IMR-90 (cell line): ENCODE results near the gene MUC6. TPM values are rescaled to one million over a fixed set of nuclear protein-coding genes. Genes with fewer than 3 reads are reported as not detected.

Experiments used
- ATAC-seq: fragments of 200-7000 bp; cut with Tn5 transposase; 2 replicates; pipeline ENCODE4 v1.9.1; 2020; ENCODE audit warnings: low read depth, mild to moderate bottlenecking, moderate library complexity
- BruUV-seq: library from RNA; stranded (reverse); fragments of 400-500 nt; replicated peaks from 2 replicates; lab custom pipeline; 2021; lab: Mats Ljungman, UMichigan
- CTCF ChIA-PET: fragments of 300-600 bp; formaldehyde crosslinking; extraction: SDS; loops from one replicate; lab custom pipeline; 2021; ENCODE audit warnings: antibody characterized with exemption; lab: Yijun Ruan, JAX
- POLR2A ChIA-PET: fragments of 300-600 bp; sonication (Branson Sonifier 250); formaldehyde crosslinking; loops from one replicate; lab custom pipeline; 2022; ENCODE audit warnings: antibody characterized with exemption; ENCODE audit not compliant: unreplicated experiment; lab: Charles Lee
- DNase-seq: peaks from one replicate; pipeline ENCODE4 v3.0.0; 2013
- H2AFZ ChIP-seq: replicated peaks from 2 replicates; pipeline ENCODE3; 2013; ENCODE audit warnings: low read length, mild to moderate bottlenecking; ENCODE audit not compliant: poor library complexity
- H2AK5ac ChIP-seq: 2 replicates; pipeline ENCODE4 v1.6.1; 2013; ENCODE audit warnings: low read depth, low read length, inconsistent platforms
- H2AK9ac ChIP-seq: replicated peaks from 2 replicates; pipeline ENCODE3; 2013; ENCODE audit warnings: mild to moderate bottlenecking, low read depth, low read length, moderate library complexity; ENCODE audit not compliant: poor library complexity
- H2BK120ac ChIP-seq: 2 replicates; pipeline ENCODE4 v1.6.1; 2013; ENCODE audit warnings: low read depth, low read length, inconsistent platforms
- H2BK15ac ChIP-seq: 3 replicates; pipeline ENCODE4 v1.6.1; 2013; ENCODE audit warnings: low read depth, low read length, inconsistent platforms
- H2BK20ac ChIP-seq: 2 replicates; pipeline ENCODE4 v1.6.1; 2013; ENCODE audit warnings: low read depth, mild to moderate bottlenecking, inconsistent platforms, low read length, moderate library complexity
- H2BK5ac ChIP-seq: 2 replicates; pipeline ENCODE4 v1.6.1; 2013; ENCODE audit warnings: mild to moderate bottlenecking, low read depth, low read length, inconsistent platforms; ENCODE audit not compliant: poor library complexity, severe bottlenecking
- H3K14ac ChIP-seq: replicated peaks from 2 replicates; pipeline ENCODE4 v1.6.1; 2013; ENCODE audit warnings: low read depth, low read length, inconsistent platforms
- H3K18ac ChIP-seq: 2 replicates; pipeline ENCODE4 v1.6.1; 2013; ENCODE audit warnings: low read depth, low read length, control low read depth
- H3K23ac ChIP-seq: 2 replicates; pipeline ENCODE4 v1.6.1; 2013; ENCODE audit warnings: low read depth, low read length, inconsistent platforms
- H3K27ac ChIP-seq: 2 replicates; pipeline ENCODE4 v1.5.1; 2013; ENCODE audit warnings: mild to moderate bottlenecking, control low read depth, low read length; ENCODE audit not compliant: insufficient read depth
- H3K27me3 ChIP-seq: 2 replicates; pipeline ENCODE4 v1.6.1; 2013; ENCODE audit warnings: low read length; ENCODE audit not compliant: control insufficient read depth, insufficient read depth
- H3K36me3 ChIP-seq: 2 replicates; pipeline ENCODE4 v1.6.1; 2013; ENCODE audit warnings: low read length, mixed read lengths; ENCODE audit not compliant: control insufficient read depth, insufficient read depth
- H3K4ac ChIP-seq: 2 replicates; pipeline ENCODE4 v1.6.1; 2013; ENCODE audit warnings: low read depth, low read length, inconsistent platforms
- H3K4me1 ChIP-seq: 2 replicates; pipeline ENCODE4 v1.6.1; 2013; ENCODE audit warnings: low read length, mixed read lengths; ENCODE audit not compliant: control insufficient read depth, insufficient read depth
- H3K4me2 ChIP-seq: 2 replicates; pipeline ENCODE4 v1.6.1; 2013; ENCODE audit warnings: low read depth, mild to moderate bottlenecking, control low read depth, low read length, moderate library complexity
- H3K4me3 ChIP-seq: 2 replicates; pipeline ENCODE4 v1.5.1; 2013; ENCODE audit warnings: low read depth, mild to moderate bottlenecking, control low read depth, low read length, moderate library complexity; ENCODE audit not compliant: insufficient read depth
- H3K56ac ChIP-seq: 2 replicates; pipeline ENCODE4 v1.6.1; 2013; ENCODE audit warnings: low read length, inconsistent platforms; ENCODE audit not compliant: insufficient read depth; ENCODE audit errors: extremely low read depth
- H3K79me1 ChIP-seq, 2 experiments: 2 replicates each; pipeline ENCODE4 v1.6.1; 2013; ENCODE audit warnings: low read length in 2 of 2, inconsistent platforms in 1 of 2, low read depth in 1 of 2
- H3K9ac ChIP-seq: 2 replicates; pipeline ENCODE4 v1.6.1; 2013; ENCODE audit warnings: low read depth, low read length, control low read depth
- H3K9me1 ChIP-seq: 2 replicates; pipeline ENCODE4 v1.6.1; 2013; ENCODE audit warnings: low read length, inconsistent platforms; ENCODE audit not compliant: insufficient read depth
- H3K9me3 ChIP-seq: 2 replicates; pipeline ENCODE4 v1.6.1; 2013; ENCODE audit warnings: low read length; ENCODE audit not compliant: control insufficient read depth, insufficient read depth
- H4K20me1 ChIP-seq: 2 replicates; pipeline ENCODE4 v1.6.1; 2013; ENCODE audit warnings: low read length, inconsistent platforms; ENCODE audit not compliant: insufficient read depth
- H4K5ac ChIP-seq: 2 replicates; pipeline ENCODE4 v1.6.1; 2013; ENCODE audit warnings: mild to moderate bottlenecking, low read depth, low read length, control low read depth
- H4K8ac ChIP-seq, 2 experiments: 2 replicates each; pipeline ENCODE4 v1.6.1; 2013; ENCODE audit warnings: low read depth in 2 of 2, low read length in 2 of 2, control low read depth in 1 of 2, inconsistent platforms in 1 of 2
- H4K91ac ChIP-seq: 2 replicates; pipeline ENCODE4 v1.6.1; 2013; ENCODE audit warnings: low read depth, low read length, inconsistent platforms; ENCODE audit not compliant: insufficient read depth
- BHLHE40 ChIP-seq: fragments of 150-350 bp; IDR thresholded peaks from 2 replicates; pipeline ENCODE4 v1.6.1; 2016; ENCODE audit warnings: mild to moderate bottlenecking, low read depth, low read length
- CEBPB ChIP-seq: IDR thresholded peaks from 2 replicates; pipeline ENCODE4 v1.6.1; 2012; ENCODE audit warnings: low read depth, low read length, improper control_type of control experiment
- CHD1 ChIP-seq: IDR thresholded peaks from 2 replicates; pipeline ENCODE4 v1.6.1; 2012; ENCODE audit warnings: low read depth, low read length, improper control_type of control experiment
- CTCF ChIP-seq: conservative IDR thresholded peaks from 2 replicates; pipeline ENCODE4 v1.5.1; 2012; ENCODE audit warnings: mild to moderate bottlenecking, low read depth, low read length, improper control_type of control experiment
- ELK1 ChIP-seq: fragments of 150-350 bp; IDR thresholded peaks from 2 replicates; pipeline ENCODE4 v1.6.1; 2016; ENCODE audit warnings: low read depth, mild to moderate bottlenecking, low read length, moderate library complexity, borderline replicate concordance
- FOS ChIP-seq: fragments of 150-350 bp; IDR thresholded peaks from 2 replicates; pipeline ENCODE4 v1.6.1; 2016; ENCODE audit warnings: low read depth, low read length
- MAFK ChIP-seq: IDR thresholded peaks from 2 replicates; pipeline ENCODE4 v1.6.1; 2012; ENCODE audit warnings: low read depth, low read length, improper control_type of control experiment
- MAZ ChIP-seq: IDR thresholded peaks from 2 replicates; pipeline ENCODE4 v1.6.1; 2012; ENCODE audit warnings: low read depth, mild to moderate bottlenecking, low read length, improper control_type of control experiment, moderate library complexity, borderline replicate concordance
- MXI1 ChIP-seq: IDR thresholded peaks from 2 replicates; pipeline ENCODE4 v1.6.1; 2012; ENCODE audit warnings: low read depth, mild to moderate bottlenecking, low read length, moderate library complexity, borderline replicate concordance
- NFE2L2 ChIP-seq: fragments of 150-350 bp; IDR thresholded peaks from 2 replicates; pipeline ENCODE4 v1.6.1; 2016; ENCODE audit warnings: low read depth, mild to moderate bottlenecking, low read length
- POLR2A ChIP-seq: IDR thresholded peaks from 2 replicates; pipeline ENCODE4 v1.6.1; 2012; ENCODE audit warnings: mild to moderate bottlenecking, low read depth, low read length
- RAD21 ChIP-seq: IDR thresholded peaks from 2 replicates; pipeline ENCODE4 v1.6.1; 2012; ENCODE audit warnings: low read length, improper control_type of control experiment
- RCOR1 ChIP-seq: IDR thresholded peaks from 2 replicates; pipeline ENCODE4 v1.6.1; 2012; ENCODE audit warnings: mild to moderate bottlenecking, low read length, improper control_type of control experiment; ENCODE audit not compliant: insufficient replicate concordance
- RFX5 ChIP-seq: IDR thresholded peaks from 2 replicates; pipeline ENCODE4 v1.8.0; 2012; ENCODE audit warnings: low read depth, mild to moderate bottlenecking, low read length, moderate library complexity
- SMC3 ChIP-seq: fragments of 150-350 bp; IDR thresholded peaks from 2 replicates; pipeline ENCODE4 v1.6.1; 2016; ENCODE audit warnings: low read depth, mild to moderate bottlenecking, antibody characterized with exemption, low read length, moderate library complexity
- USF2 ChIP-seq: fragments of 150-350 bp; IDR thresholded peaks from 2 replicates; pipeline ENCODE4 v1.6.1; 2017; ENCODE audit warnings: mild to moderate bottlenecking, antibody characterized with exemption, low read length, low read depth
- WGBS, 2 experiments: methylation state at CpG; one replicate each; pipeline versions ENCODE4 v1.1.5 to v1.1.7; 2013; ENCODE audit warnings: missing lambda C conversion rate in 2 of 2; ENCODE audit not compliant: insufficient read length in 1 of 2; ENCODE audit errors: extremely low coverage in 2 of 2; 5-methylcytosine and 5-hydroxymethylcytosine counted together
- dilution Hi-C: fragments of 300-500 bp; cut with HindIII; formaldehyde crosslinking; loops from one replicate; pipeline ENCODE4 v1.14.3; 2018; ENCODE audit warnings: low sequenced_read_pairs; ENCODE audit not compliant: unreplicated experiment
- in situ Hi-C: fragments of 300-500 bp; cut with MboI; formaldehyde crosslinking; loops from 3 replicates; pipeline ENCODE4 v1.14.3; 2019; ENCODE audit warnings: low sequenced_read_pairs, inconsistent platforms, mixed read lengths
- intact Hi-C: fragments of 100-400 bp; cut with micrococcal nuclease; formaldehyde crosslinking; loops from 2 replicates; pipeline ENCODE4 v1.10.0; 2022
- polyA plus RNA-seq, 3 experiments: library from polyadenylated mRNA; depleted of rRNA; stranded (reverse); fragments of >200 nt; gene quantifications; 2 replicates each; pipeline ENCODE4 v1.2.3, GENCODE V29; 2012; ENCODE audit warnings: low replicate concordance in 1 of 3
- total RNA-seq: library from RNA; depleted of rRNA; stranded (reverse); fragments of >200 nt; gene quantifications from 2 replicates; pipeline ENCODE4 v1.2.3, GENCODE V29; 2012

Gene MUC6
- total and polyA plus RNA-seq, 2 of the 4 experiments (the other 2 are of a cell fraction), result not detected

GRCh38 chr11:1019321-1019910 is 17.1 kb downstream of the MUC6 start:
- Histone ChIP-seq H4K20me1 (peaks cover 12% of the 10 kb centered on the region), H3K4me2 (no peak overlapping the region), H3K36me3 (no peaks in the 10 kb centered on the region), H4K8ac (no peak overlapping the region), H3K9me1 (peaks cover 14% of the 10 kb centered on the region), H3K4me3 (no peak overlapping the region), H2BK20ac (no peak overlapping the region), H4K91ac (no peak overlapping the region), H2BK120ac (no peak overlapping the region), H2AK5ac (no peak overlapping the region), H3K4me1 (no peaks in the 10 kb centered on the region), H3K27ac (no peak overlapping the region), H2AFZ (no peak overlapping the region), H3K56ac (no peak overlapping the region), H2BK5ac (no peak overlapping the region), H3K23ac (no peak overlapping the region), H2AK9ac (no peak overlapping the region), H2BK15ac (no peak overlapping the region), H3K79me1 (peaks cover 11 to 19% of the 10 kb centered on the region in 2 experiments), H3K14ac (no peak overlapping the region), H3K18ac (no peak overlapping the region), H3K27me3 (no peaks in the 10 kb centered on the region), H3K9me3 (no peaks in the 10 kb centered on the region), H3K4ac (no peak overlapping the region), H4K5ac (no peak overlapping the region), H3K9ac (no peak overlapping the region)
- CTCF ChIA-PET, result no interaction called here
- 78% methylated on average over 8 of the region's 21 CpGs; no CpG with 5 or more reads in 1 of the 2 experiments for WGBS, 2 experiments
- TF ChIP-seq CTCF (no peak), SMC3 (no peak), MAFK (no peak), RAD21 (no peak), CEBPB (no peak), RFX5 (no peak), ELK1 (no peak), CHD1 (no peak), BHLHE40 (no peak), NFE2L2 (no peak), MAZ (no peak), RCOR1 (no peak), USF2 (no peak), MXI1 (no peak), POLR2A (no peak), FOS (no peak)
- BruUV-seq, result no TSS peak
- intact Hi-C loops, result no loop called here
- in situ Hi-C loops, result no loop called here
- no peak for ATAC-seq
- POLR2A ChIA-PET, result no interaction called here
- dilution Hi-C loops, result no loop called here
- DNase-seq, result no peak
